HepG2 (cell line): Measurements from ENCODE around the gene EIF2B1.

Experiments used
- BRF2 ChIP-seq: sonication (generic); formaldehyde crosslinking; IDR thresholded peaks from 2 replicates; pipeline ENCODE4 v1.8.1; 2022; ENCODE audit warnings: mild to moderate bottlenecking, missing genetic modification reagents
- FOSL2 ChIP-seq: sonication (generic); formaldehyde crosslinking; IDR thresholded peaks from 2 replicates; pipeline ENCODE4 v1.4.0; 2020; ENCODE audit warnings: missing genetic modification reagents
- FOXM1 ChIP-seq: sonication (generic); formaldehyde crosslinking; IDR thresholded peaks from 2 replicates; pipeline ENCODE4 v1.5.0; 2020; ENCODE audit warnings: missing genetic modification reagents
- MAX ChIP-seq: IDR thresholded peaks from 2 replicates; pipeline ENCODE4 v1.6.1; 2012; ENCODE audit warnings: inconsistent platforms
- MTF1 ChIP-seq: sonication (generic); formaldehyde crosslinking; IDR thresholded peaks from 2 replicates; pipeline ENCODE4 v1.5.0; 2020; ENCODE audit warnings: missing genetic modification reagents
- NBN ChIP-seq: fragments of 450-650 bp; conservative IDR thresholded peaks from 2 replicates; pipeline ENCODE4 v1.6.1; 2017
- PHF20 ChIP-seq: sonication (generic); formaldehyde crosslinking; IDR thresholded peaks from 2 replicates; pipeline ENCODE4 v1.5.0; 2020; ENCODE audit warnings: mild to moderate bottlenecking, missing genetic modification reagents
- POLR2A ChIP-seq, 2 experiments: IDR thresholded peaks; 2 replicates each; pipeline ENCODE4 v1.6.1; 2011; ENCODE audit warnings: low read depth in 2 of 2, low read length in 2 of 2, mild to moderate bottlenecking in 1 of 2, moderate library complexity in 1 of 2; ENCODE audit not compliant: insufficient read depth in 1 of 2
- SMAD1 ChIP-seq: sonication (generic); formaldehyde crosslinking; IDR thresholded peaks from 2 replicates; pipeline ENCODE4 v1.4.0; 2020; ENCODE audit warnings: missing genetic modification reagents, low read depth, mild to moderate bottlenecking, borderline replicate concordance
- TBP ChIP-seq: sonication (generic); formaldehyde crosslinking; IDR thresholded peaks from 2 replicates; pipeline ENCODE4 v1.5.0; 2020; ENCODE audit warnings: missing genetic modification reagents
- ZNF24 ChIP-seq: fragments of 450-650 bp; IDR thresholded peaks from 2 replicates; pipeline ENCODE4 v1.6.1; 2017; ENCODE audit warnings: antibody characterized with exemption, mild to moderate bottlenecking
- ZNF609 ChIP-seq: sonication (generic); formaldehyde crosslinking; IDR thresholded peaks from 2 replicates; pipeline ENCODE4 v1.4.0; 2020; ENCODE audit warnings: mild to moderate bottlenecking, missing genetic modification reagents, borderline replicate concordance
- ZNF687 ChIP-seq: sonication (generic); formaldehyde crosslinking; IDR thresholded peaks from 2 replicates; pipeline ENCODE4 v1.5.1; 2020; ENCODE audit warnings: mild to moderate bottlenecking, missing genetic modification reagents, moderate library complexity

GRCh38 chr12:123645380-123645779 lies 11.9 kb upstream of the EIF2B1 start:
- no peak for TF ChIP-seq MAX
- no peak for TF ChIP-seq ZNF687 (CRISPR knock-in tag)
- no peak for TF ChIP-seq ZNF609 (CRISPR knock-in tag)
- TF ChIP-seq TBP (CRISPR knock-in tag): no peak
- TF ChIP-seq BRF2 (CRISPR knock-in tag): no peak
- no peak for TF ChIP-seq PHF20
- TF ChIP-seq POLR2A (IDR thresholded peaks at IDR 0.05; ENCODE audit: insufficient read depth in 1 of 2, low read depth in 2 of 2, low read length in 2 of 2): no peak
- no peak for TF ChIP-seq NBN
- TF ChIP-seq FOSL2 (CRISPR knock-in tag): no peak
- no peak for TF ChIP-seq ZNF24
- TF ChIP-seq FOXM1 (CRISPR knock-in tag): no peak
- no peak for TF ChIP-seq SMAD1 (CRISPR knock-in tag)
- no peak for TF ChIP-seq MTF1
